Stomach (tissue), 4 donors: ENCODE results near the gene DNAH1.

ENCODE experiments used
- EP300 ChIP-seq: sonication (generic); formaldehyde crosslinking; IDR thresholded peaks from one replicate; pipeline ENCODE4 v1.6.1; 2017; ENCODE audit warnings: antibody characterized with exemption
- POLR2A ChIP-seq, 4 donors: fragments of 450-650 bp; IDR thresholded peaks; one replicate each; pipeline ENCODE4 v1.6.1; 2016; ENCODE audit warnings: antibody characterized with exemption in 4 of 4, control low read depth in 2 of 4, mild to moderate bottlenecking in 1 of 4, moderate library complexity in 1 of 4
- POLR2AphosphoS5 ChIP-seq, 3 donors: sonication (generic); formaldehyde crosslinking; IDR thresholded peaks; one replicate each; pipeline ENCODE4 v1.6.1; 2016; ENCODE audit warnings: antibody characterized with exemption in 3 of 3
- TF ChIP-seq, protein P1 (sequence below), 7 experiments: fragments of 450-650 bp in 4 of 7; fragments of 200-600 bp in 3 of 7; sonication (generic) in 3 of 7; IDR thresholded peaks; one replicate each; pipeline ENCODE4 v1.5.1; 2016 to 2019; ENCODE audit warnings: antibody characterized with exemption in 7 of 7, control low read depth in 2 of 7, mild to moderate bottlenecking in 1 of 7

DNA sequence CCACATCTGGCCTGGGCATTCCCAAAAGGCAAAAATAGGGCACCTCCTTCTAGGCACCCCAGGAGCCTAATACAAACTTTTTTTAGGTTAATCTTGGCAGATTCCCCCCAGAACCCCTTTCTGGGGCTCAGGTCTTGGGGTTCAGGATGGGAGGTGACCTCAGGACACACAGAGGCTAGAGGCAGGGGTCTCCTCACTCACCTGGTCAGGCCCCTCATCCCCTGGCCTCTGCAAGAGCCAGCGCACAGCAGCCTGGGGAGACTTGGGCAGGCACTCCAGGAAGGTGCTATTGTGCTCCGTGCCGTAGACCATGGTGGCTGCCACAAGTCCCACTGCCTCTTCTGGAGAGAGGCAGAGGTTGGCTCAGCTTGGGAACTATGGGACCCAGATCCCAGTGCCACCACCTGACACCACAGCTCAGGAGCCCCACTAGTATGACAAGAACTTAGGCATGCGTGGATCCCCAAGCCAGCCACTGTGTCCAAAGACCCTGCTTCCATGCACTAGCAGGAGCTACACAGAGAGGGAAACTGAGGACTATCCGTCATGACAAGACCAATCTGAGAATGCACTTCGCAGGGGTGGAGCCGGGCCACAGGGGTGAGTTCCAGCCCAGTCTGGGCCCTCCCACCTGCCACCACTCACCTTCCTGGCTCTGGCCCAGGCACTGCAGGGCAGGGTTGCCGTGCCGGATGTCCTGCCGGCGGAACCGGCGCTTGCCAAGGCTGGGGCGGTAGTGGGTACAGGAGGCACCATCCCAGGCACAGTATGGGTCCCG lies 121.4 kb downstream of the DNAH1 start:
- TF ChIP-seq, protein P1, sequence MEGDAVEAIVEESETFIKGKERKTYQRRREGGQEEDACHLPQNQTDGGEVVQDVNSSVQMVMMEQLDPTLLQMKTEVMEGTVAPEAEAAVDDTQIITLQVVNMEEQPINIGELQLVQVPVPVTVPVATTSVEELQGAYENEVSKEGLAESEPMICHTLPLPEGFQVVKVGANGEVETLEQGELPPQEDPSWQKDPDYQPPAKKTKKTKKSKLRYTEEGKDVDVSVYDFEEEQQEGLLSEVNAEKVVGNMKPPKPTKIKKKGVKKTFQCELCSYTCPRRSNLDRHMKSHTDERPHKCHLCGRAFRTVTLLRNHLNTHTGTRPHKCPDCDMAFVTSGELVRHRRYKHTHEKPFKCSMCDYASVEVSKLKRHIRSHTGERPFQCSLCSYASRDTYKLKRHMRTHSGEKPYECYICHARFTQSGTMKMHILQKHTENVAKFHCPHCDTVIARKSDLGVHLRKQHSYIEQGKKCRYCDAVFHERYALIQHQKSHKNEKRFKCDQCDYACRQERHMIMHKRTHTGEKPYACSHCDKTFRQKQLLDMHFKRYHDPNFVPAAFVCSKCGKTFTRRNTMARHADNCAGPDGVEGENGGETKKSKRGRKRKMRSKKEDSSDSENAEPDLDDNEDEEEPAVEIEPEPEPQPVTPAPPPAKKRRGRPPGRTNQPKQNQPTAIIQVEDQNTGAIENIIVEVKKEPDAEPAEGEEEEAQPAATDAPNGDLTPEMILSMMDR (IDR thresholded peaks at IDR 0.05): no peak
- TF ChIP-seq POLR2AphosphoS5 (IDR thresholded peaks at IDR 0.05) (peak in 1 of 3 donors; percentile 25), POLR2A (IDR thresholded peaks at IDR 0.05) (no peak), EP300 (no peak)
